Amniotic epithelial cell (primary cell): ENCODE data around the gene MAPT.
"Not testable (repeated sequence)": the region's sequence is repeated elsewhere in the genome, so short reads cannot be mapped to it uniquely, and the experiment has no call there.

Source experiments
- DNase-seq: peaks from one replicate; pipeline ENCODE4 v3.0.0-alpha.2; 2010; ENCODE audit warnings: low read depth

The MAPT gene

DNA sequence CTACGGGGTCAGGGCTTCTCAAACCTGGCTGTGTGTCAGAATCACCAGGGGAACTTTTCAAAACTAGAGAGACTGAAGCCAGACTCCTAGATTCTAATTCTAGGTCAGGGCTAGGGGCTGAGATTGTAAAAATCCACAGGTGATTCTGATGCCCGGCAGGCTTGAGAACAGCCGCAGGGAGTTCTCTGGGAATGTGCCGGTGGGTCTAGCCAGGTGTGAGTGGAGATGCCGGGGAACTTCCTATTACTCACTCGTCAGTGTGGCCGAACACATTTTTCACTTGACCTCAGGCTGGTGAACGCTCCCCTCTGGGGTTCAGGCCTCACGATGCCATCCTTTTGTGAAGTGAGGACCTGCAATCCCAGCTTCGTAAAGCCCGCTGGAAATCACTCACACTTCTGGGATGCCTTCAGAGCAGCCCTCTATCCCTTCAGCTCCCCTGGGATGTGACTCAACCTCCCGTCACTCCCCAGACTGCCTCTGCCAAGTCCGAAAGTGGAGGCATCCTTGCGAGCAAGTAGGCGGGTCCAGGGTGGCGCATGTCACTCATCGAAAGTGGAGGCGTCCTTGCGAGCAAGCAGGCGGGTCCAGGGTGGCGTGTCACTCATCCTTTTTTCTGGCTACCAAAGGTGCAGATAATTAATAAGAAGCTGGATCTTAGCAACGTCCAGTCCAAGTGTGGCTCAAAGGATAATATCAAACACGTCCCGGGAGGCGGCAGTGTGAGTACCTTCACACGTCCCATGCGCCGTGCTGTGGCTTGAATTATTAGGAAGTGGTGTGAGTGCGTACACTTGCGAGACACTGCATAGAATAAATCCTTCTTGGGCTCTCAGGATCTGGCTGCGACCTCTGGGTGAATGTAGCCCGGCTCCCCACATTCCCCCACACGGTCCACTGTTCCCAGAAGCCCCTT, 115.6 kb downstream of the MAPT start:
- DNase-seq: no peak

DNA sequence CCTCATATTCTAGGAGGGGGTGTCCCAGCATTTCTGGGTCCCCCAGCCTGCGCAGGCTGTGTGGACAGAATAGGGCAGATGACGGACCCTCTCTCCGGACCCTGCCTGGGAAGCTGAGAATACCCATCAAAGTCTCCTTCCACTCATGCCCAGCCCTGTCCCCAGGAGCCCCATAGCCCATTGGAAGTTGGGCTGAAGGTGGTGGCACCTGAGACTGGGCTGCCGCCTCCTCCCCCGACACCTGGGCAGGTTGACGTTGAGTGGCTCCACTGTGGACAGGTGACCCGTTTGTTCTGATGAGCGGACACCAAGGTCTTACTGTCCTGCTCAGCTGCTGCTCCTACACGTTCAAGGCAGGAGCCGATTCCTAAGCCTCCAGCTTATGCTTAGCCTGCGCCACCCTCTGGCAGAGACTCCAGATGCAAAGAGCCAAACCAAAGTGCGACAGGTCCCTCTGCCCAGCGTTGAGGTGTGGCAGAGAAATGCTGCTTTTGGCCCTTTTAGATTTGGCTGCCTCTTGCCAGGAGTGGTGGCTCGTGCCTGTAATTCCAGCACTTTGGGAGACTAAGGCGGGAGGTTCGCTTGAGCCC, 116.3 kb downstream of the MAPT start:
- DNase-seq: no peak

GRCh38 chr17:46011711-46012505, 117.6 kb downstream of the MAPT start:
- no peak for DNase-seq

DNA sequence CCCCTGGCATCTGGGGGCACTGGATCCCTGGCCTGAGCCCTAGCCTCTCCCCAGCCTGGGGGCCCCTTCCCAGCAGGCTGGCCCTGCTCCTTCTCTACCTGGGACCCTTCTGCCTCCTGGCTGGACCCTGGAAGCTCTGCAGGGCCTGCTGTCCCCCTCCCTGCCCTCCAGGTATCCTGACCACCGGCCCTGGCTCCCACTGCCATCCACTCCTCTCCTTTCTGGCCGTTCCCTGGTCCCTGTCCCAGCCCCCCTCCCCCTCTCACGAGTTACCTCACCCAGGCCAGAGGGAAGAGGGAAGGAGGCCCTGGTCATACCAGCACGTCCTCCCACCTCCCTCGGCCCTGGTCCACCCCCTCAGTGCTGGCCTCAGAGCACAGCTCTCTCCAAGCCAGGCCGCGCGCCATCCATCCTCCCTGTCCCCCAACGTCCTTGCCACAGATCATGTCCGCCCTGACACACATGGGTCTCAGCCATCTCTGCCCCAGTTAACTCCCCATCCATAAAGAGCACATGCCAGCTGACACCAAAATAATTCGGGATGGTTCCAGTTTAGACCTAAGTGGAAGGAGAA, 118.2 kb downstream of the MAPT start:
- DNase-seq: no peak

DNA sequence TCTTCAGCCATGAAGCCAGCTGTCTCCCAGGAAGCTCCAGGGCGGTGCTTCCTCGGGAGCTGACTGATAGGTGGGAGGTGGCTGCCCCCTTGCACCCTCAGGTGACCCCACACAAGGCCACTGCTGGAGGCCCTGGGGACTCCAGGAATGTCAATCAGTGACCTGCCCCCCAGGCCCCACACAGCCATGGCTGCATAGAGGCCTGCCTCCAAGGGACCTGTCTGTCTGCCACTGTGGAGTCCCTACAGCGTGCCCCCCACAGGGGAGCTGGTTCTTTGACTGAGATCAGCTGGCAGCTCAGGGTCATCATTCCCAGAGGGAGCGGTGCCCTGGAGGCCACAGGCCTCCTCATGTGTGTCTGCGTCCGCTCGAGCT, 118.8 kb downstream of the MAPT start:
- no peak for DNase-seq

GRCh38 chr17:46013502-46014165, 119.3 kb downstream of the MAPT start:
- no peak for DNase-seq

- DNase-seq: not testable (repeated sequence)
These were observed 125.1 kb downstream of the MAPT start for GRCh38 chr17:46019408-46019925.

GRCh38 chr17:46020023-46020761, 125.8 kb downstream of the MAPT start:
- no peak for DNase-seq

DNA sequence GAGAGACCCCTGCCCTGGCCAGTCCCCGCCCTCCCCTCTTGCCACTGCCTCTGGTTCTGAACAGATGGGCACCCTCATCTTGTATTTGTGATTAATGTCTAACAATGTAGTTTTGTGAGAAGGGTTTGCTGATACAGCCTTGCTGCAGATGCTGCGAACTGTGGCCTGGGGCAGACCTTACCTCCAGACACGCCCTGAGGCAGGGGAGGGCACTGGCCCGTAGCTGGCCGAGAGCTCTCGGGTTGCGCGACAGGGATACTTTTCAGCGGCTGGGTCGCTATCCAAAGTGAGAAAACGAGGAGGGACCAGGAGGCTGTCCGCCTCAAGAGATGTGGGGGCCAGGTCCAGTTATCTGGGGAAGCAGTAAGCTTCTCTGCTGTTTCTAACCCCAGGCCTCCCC, 126.6 kb downstream of the MAPT start:
- no peak for DNase-seq

- not testable (repeated sequence) for DNase-seq
These were observed 129.0 kb downstream of the MAPT start for GRCh38 chr17:46023366-46023765.

- no peak for DNase-seq
These were observed 129.5 kb downstream of the MAPT start for GRCh38 chr17:46023783-46024388.

DNA sequence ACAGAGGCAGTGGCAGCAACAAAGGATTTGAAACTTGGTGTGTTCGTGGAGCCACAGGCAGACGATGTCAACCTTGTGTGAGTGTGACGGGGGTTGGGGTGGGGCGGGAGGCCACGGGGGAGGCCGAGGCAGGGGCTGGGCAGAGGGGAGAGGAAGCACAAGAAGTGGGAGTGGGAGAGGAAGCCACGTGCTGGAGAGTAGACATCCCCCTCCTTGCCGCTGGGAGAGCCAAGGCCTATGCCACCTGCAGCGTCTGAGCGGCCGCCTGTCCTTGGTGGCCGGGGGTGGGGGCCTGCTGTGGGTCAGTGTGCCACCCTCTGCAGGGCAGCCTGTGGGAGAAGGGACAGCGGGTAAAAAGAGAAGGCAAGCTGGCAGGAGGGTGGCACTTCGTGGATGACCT, 130.2 kb downstream of the MAPT start:
- DNase-seq: no peak

DNA sequence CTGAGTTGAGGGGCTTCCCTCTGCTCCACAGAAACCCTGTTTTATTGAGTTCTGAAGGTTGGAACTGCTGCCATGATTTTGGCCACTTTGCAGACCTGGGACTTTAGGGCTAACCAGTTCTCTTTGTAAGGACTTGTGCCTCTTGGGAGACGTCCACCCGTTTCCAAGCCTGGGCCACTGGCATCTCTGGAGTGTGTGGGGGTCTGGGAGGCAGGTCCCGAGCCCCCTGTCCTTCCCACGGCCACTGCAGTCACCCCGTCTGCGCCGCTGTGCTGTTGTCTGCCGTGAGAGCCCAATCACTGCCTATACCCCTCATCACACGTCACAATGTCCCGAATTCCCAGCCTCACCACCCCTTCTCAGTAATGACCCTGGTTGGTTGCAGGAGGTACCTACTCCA, 130.7 kb downstream of the MAPT start:
- DNase-seq: no peak

DNA sequence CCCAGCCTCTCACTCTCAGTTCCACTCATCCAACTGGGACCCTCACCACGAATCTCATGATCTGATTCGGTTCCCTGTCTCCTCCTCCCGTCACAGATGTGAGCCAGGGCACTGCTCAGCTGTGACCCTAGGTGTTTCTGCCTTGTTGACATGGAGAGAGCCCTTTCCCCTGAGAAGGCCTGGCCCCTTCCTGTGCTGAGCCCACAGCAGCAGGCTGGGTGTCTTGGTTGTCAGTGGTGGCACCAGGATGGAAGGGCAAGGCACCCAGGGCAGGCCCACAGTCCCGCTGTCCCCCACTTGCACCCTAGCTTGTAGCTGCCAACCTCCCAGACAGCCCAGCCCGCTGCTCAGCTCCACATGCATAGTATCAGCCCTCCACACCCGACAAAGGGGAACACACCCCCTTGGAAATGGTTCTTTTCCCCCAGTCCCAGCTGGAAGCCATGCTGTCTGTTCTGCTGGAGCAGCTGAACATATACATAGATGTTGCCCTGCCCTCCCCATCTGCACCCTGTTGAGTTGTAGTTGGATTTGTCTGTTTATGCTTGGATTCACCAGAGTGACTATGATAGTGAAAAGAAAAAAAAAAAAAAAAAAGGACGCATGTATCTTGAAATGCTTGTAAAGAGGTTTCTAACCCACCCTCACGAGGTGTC, 131.3 kb downstream of the MAPT start:
- no peak for DNase-seq

DNA sequence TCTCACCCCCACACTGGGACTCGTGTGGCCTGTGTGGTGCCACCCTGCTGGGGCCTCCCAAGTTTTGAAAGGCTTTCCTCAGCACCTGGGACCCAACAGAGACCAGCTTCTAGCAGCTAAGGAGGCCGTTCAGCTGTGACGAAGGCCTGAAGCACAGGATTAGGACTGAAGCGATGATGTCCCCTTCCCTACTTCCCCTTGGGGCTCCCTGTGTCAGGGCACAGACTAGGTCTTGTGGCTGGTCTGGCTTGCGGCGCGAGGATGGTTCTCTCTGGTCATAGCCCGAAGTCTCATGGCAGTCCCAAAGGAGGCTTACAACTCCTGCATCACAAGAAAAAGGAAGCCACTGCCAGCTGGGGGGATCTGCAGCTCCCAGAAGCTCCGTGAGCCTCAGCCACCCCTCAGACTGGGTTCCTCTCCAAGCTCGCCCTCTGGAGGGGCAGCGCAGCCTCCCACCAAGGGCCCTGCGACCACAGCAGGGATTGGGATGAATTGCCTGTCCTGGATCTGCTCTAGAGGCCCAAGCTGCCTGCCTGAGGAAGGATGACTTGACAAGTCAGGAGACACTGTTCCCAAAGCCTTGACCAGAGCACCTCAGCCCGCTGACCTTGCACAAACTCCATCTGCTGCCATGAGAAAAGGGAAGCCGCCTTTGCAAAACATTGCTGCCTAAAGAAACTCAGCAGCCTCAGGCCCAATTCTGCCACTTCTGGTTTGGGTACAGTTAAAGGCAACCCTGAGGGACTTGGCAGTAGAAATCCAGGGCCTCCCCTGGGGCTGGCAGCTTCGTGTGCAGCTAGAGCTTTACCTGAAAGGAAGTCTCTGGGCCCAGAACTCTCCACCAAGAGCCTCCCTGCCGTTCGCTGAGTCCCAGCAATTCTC, 132.1 kb downstream of the MAPT start:
- no peak for DNase-seq

- DNase-seq: no peak
These were observed 133.0 kb downstream of the MAPT start for GRCh38 chr17:46027048-46027975.

GRCh38 chr17:46027976-46028325, 133.6 kb downstream of the MAPT start:
- DNase-seq: no peak

- no peak for DNase-seq
These were observed 134.0 kb downstream of the MAPT start for GRCh38 chr17:46028374-46028773.
